K562 (cell line): Measurements from ENCODE around the gene RELL1. TPM values are rescaled to one million over a fixed set of nuclear protein-coding genes. Genes with fewer than 3 reads are reported as not detected.

Experiments used
- ATAC-seq: fragments of 200-7000 bp; cut with Tn5 transposase; 3 replicates; pipeline ENCODE4 v1.9.1; 2020; ENCODE audit warnings: moderate library complexity
- BruUV-seq: library from RNA; stranded (reverse); fragments of 400-500 nt; replicated peaks from 2 replicates; lab custom pipeline; 2021; lab: Mats Ljungman, UMichigan
- CTCF ChIA-PET: fragments of 300-600 bp; formaldehyde crosslinking; extraction: SDS; loops from one replicate; lab custom pipeline; 2021; ENCODE audit warnings: low intra/inter-chr PET ratio; lab: Yijun Ruan, JAX
- POLR2A ChIA-PET: fragments of 300-600, 350-650 bp; sonication (Branson Sonifier 250); formaldehyde crosslinking; extraction: SDS; loops from one replicate; lab custom pipeline; 2021; ENCODE audit warnings: antibody characterized with exemption, inconsistent platforms; lab: Yijun Ruan, JAX
- DNase-seq, 4 experiments: peaks; one replicate each; pipeline versions ENCODE4 v3.0.0 to v3.0.0-alpha.2; 2011 to 2018; ENCODE audit warnings: low spot score in 3 of 4, mixed read lengths in 3 of 4; ENCODE audit errors: extremely low read depth in 1 of 4
- FAIRE-seq: peaks from 2 replicates; lab custom pipeline; 2011; peaks lifted over from hg19 to GRCh38; lab: Jason Lieb, UNC
- H2AFZ ChIP-seq: 2 replicates; pipeline ENCODE4 v1.6.0; 2011; ENCODE audit warnings: low read depth, low read length, control low read depth, inconsistent platforms
- H3K27ac ChIP-seq: fragments of 200-600 bp; 3 replicates; pipeline ENCODE4 v1.8.0; 2011; ENCODE audit warnings: low read depth, mild to moderate bottlenecking, control low read depth, inconsistent platforms, low read length, moderate library complexity, mixed read lengths; ENCODE audit errors: extremely low read depth
- H3K27me3 ChIP-seq, 2 experiments: fragments of 300-600 bp in 1 of 2; 2 replicates in 1 of 2; 3 replicates in 1 of 2; pipeline versions ENCODE4 v1.6.0 to v1.8.0; 2011; ENCODE audit warnings: inconsistent platforms in 2 of 2, low read length in 2 of 2, mild to moderate bottlenecking in 1 of 2, mixed read lengths in 1 of 2, moderate library complexity in 1 of 2; ENCODE audit not compliant: control insufficient read depth in 2 of 2, insufficient read depth in 2 of 2
- H3K36me3 ChIP-seq: fragments of 300-600 bp; 3 replicates; pipeline ENCODE4 v1.8.0; 2011; ENCODE audit warnings: mild to moderate bottlenecking, low read length, inconsistent platforms; ENCODE audit not compliant: control insufficient read depth, insufficient read depth
- H3K4me1 ChIP-seq, 2 experiments: fragments of 200-600 bp in 1 of 2; replicated peaks in 1 of 2; 2 replicates in 1 of 2; 3 replicates in 1 of 2; pipeline versions ENCODE4 v1.5.1 to v1.8.0; 2011; ENCODE audit warnings: inconsistent platforms in 2 of 2, low read length in 2 of 2, mild to moderate bottlenecking in 1 of 2, mixed read lengths in 1 of 2, moderate library complexity in 1 of 2; ENCODE audit not compliant: control insufficient read depth in 2 of 2, insufficient read depth in 2 of 2
- H3K4me2 ChIP-seq: 2 replicates; pipeline ENCODE4 v1.6.1; 2011; ENCODE audit warnings: low read length, control low read depth, inconsistent platforms, mixed read lengths; ENCODE audit not compliant: insufficient read depth
- H3K4me3 ChIP-seq: fragments of 200-600 bp; sonication (generic), shearing (Covaris generic); 2 replicates; pipeline ENCODE4 v1.5.1; 2016; ENCODE audit warnings: control low read depth, inconsistent platforms
- H3K79me2 ChIP-seq: fragments of 200-600 bp; 3 replicates; pipeline ENCODE4 v1.8.0; 2011; ENCODE audit warnings: low read length, inconsistent platforms; ENCODE audit not compliant: control insufficient read depth, insufficient read depth
- H3K9ac ChIP-seq, 2 experiments: 2 replicates each; pipeline versions ENCODE4 v1.6.0 to v1.6.1; 2011; ENCODE audit warnings: low read depth in 2 of 2, low read length in 2 of 2, control low read depth in 1 of 2, inconsistent platforms in 1 of 2, mild to moderate bottlenecking in 1 of 2, mixed read lengths in 1 of 2; ENCODE audit not compliant: insufficient read depth in 1 of 2
- H3K9me1 ChIP-seq: one replicate; pipeline ENCODE4 v1.6.0; 2011; ENCODE audit warnings: inconsistent platforms, mild to moderate bottlenecking, low read length, moderate library complexity; ENCODE audit not compliant: control insufficient read depth, insufficient read depth
- H3K9me3 ChIP-seq: replicated peaks from 2 replicates; pipeline ENCODE4 v1.5.1; 2011; ENCODE audit warnings: low read depth, low read length, inconsistent platforms; ENCODE audit not compliant: control insufficient read depth, insufficient read depth
- H4K20me1 ChIP-seq: replicated peaks from 2 replicates; pipeline ENCODE4 v1.6.1; 2011; ENCODE audit warnings: low read length, inconsistent platforms, mixed read lengths; ENCODE audit not compliant: control insufficient read depth, insufficient read depth
- CC2D1A ChIP-seq: fragments of 450-650 bp; IDR thresholded peaks from 2 replicates; pipeline ENCODE4 v1.6.1; 2017; ENCODE audit warnings: mild to moderate bottlenecking
- E2F3 ChIP-seq: fragments of 250-450 bp; sonication (Bioruptor Pico); IDR thresholded peaks from 2 replicates; pipeline ENCODE4 v1.4.0; 2020; ENCODE audit warnings: mild to moderate bottlenecking
- HDGF ChIP-seq: fragments of 450-650 bp; IDR thresholded peaks from 2 replicates; pipeline ENCODE4 v1.6.1; 2016
- HOMEZ ChIP-seq: fragments of 250-450 bp; sonication (Bioruptor Pico); IDR thresholded peaks from 2 replicates; pipeline ENCODE4 v1.4.0; 2020; ENCODE audit warnings: mild to moderate bottlenecking, moderate library complexity
- MAZ ChIP-seq, 2 experiments: fragments of 450-650 bp in 1 of 2; sonication (generic) in 1 of 2; formaldehyde crosslinking; IDR thresholded peaks in 1 of 2; conservative IDR thresholded peaks in 1 of 2; 2 replicates each; pipeline versions ENCODE4 v1.4.0 to v1.5.0; 2020; ENCODE audit warnings: mild to moderate bottlenecking in 1 of 2, missing genetic modification reagents in 1 of 2
- TEAD2 ChIP-seq: fragments of 450-650 bp; IDR thresholded peaks from 2 replicates; pipeline ENCODE4 v1.6.1; 2016; ENCODE audit warnings: missing genetic modification characterization, control low read depth, missing compliant biosample characterization
- ZFP30 ChIP-seq: fragments of 250-450 bp; sonication (Bioruptor Pico); IDR thresholded peaks from 2 replicates; pipeline ENCODE4 v1.8.0; 2022; ENCODE audit warnings: moderate library complexity, mild to moderate bottlenecking, inconsistent platforms, borderline replicate concordance
- WGBS: fragments of 100-300 bp; shearing (Covaris generic); methylation state at CpG from one replicate; pipeline ENCODE4 v1.1.6; 2016; ENCODE audit warnings: low coverage, mixed read lengths; ENCODE audit not compliant: insufficient coverage; ENCODE audit errors: missing lambda C conversion rate; 5-methylcytosine and 5-hydroxymethylcytosine counted together
- in situ Hi-C: fragments of 300-500 bp; cut with MboI; formaldehyde crosslinking; loops from 4 replicates; pipeline ENCODE4 v1.15.0; 2018; ENCODE audit warnings: inconsistent platforms, mixed read lengths
- intact Hi-C: fragments of 100-400 bp; cut with micrococcal nuclease; formaldehyde crosslinking; loops from 2 replicates; pipeline ENCODE4 v1.14.2; 2022
- polyA plus RNA-seq, 8 experiments: library from polyadenylated mRNA; depleted of rRNA in 4 of 8; stranded (reverse) in 5 of 8; unstranded in 3 of 8; fragments of >200 nt; fragmentation: Nextera tagmentation in 2 of 8; fragmentation: Illumina TruSeq in 1 of 8; extraction: Ambion mirVana in 2 of 8; extraction: Trizol in 1 of 8; gene quantifications; 2 replicates each; pipeline versions ENCODE4 v1.2.1 to v1.2.3, GENCODE V29; 2011 to 2014; ENCODE audit warnings: inconsistent platforms in 1 of 8, missing spikeins in 1 of 8
- total RNA-seq, 7 experiments: library from RNA; depleted of rRNA in 6 of 7; stranded (reverse); fragments of >200 nt in 6 of 7; fragmentation: Illumina TruSeq in 2 of 7; extraction: Trizol in 2 of 7; gene quantifications; 2 replicates each; pipeline versions ENCODE4 v1.2.1 to v1.2.3, GENCODE V29; 2011 to 2021; ENCODE audit warnings: low replicate concordance in 1 of 7

Gene RELL1
- total and polyA plus RNA-seq, 9 of the 15 experiments (the other 6 are each of a cell fraction or from before 2014, with no cell fraction given): 0.06 to 3.5 (median 1.7) TPM; not detected in 1

GRCh38 chr4:37602454-37603069, 83.6 kb downstream of the RELL1 start:
- Histone ChIP-seq H3K36me3 (no peaks in the 10 kb centered on the region), H3K79me2 (no peaks in the 10 kb centered on the region), H2AFZ (no peak overlapping the region), H3K27me3 (no peaks in the 10 kb centered on the region; a peak in 2 of 5 replicates), H3K9ac (no peak overlapping the region), H3K9me3 (no peaks in the 10 kb centered on the region), H3K4me1 (0 out of 5 replicates have a peak, but pooled peaks cover 0 to 3% of the 10 kb centered on the region in 2 experiments), H3K9me1 (no peaks in the 10 kb centered on the region), H3K27ac (no peak overlapping the region), H4K20me1 (no peaks in the 10 kb centered on the region), H3K4me3 (no peak overlapping the region), H3K4me2 (no peak overlapping the region)
- intact Hi-C loops: loop anchor here (1.0 to 10.0 kb wide), 3 partner anchors 82 to 433 kb away; partner anchors contain the start of gene RELL1
- ChIA-PET POLR2A (interaction anchor here (1.2 kb wide), 1 partner anchor 49 kb away, joined by 3 read pairs; no protein-coding TSS in a partner anchor), CTCF (interaction anchor here (1.8 to 2.6 kb wide), 2 partner anchors 199 to 433 kb away, joined by 5 to 16 read pairs; no protein-coding TSS in a partner anchor)
- ATAC-seq (no peak), DNase-seq (no peak), FAIRE-seq (no peak)
- in situ Hi-C loops: loop anchor here (5.0 kb wide), 1 partner anchor 185 kb away; no protein-coding TSS in a partner anchor
- TF ChIP-seq HDGF: no peak
- WGBS: 13% methylated on average over 18 of the region's 18 CpGs
- BruUV-seq: no TSS peak

GRCh38 chr4:37601531-37601930, 84.6 kb downstream of the RELL1 start:
- Histone ChIP-seq H3K79me2 (no peaks in the 10 kb centered on the region), H3K36me3 (no peaks in the 10 kb centered on the region), H3K9me3 (no peaks in the 10 kb centered on the region), H2AFZ (no peak overlapping the region), H3K4me2 (no peak overlapping the region), H3K27me3 (no peaks in the 10 kb centered on the region; a peak in 2 of 5 replicates), H3K9me1 (no peaks in the 10 kb centered on the region), H3K4me3 (no peak overlapping the region), H3K4me1 (0 out of 5 replicates have a peak, but pooled peaks cover 0 to 3% of the 10 kb centered on the region in 2 experiments), H3K27ac (no peak overlapping the region), H3K9ac (no peak overlapping the region), H4K20me1 (no peaks in the 10 kb centered on the region)
- no peak for TF ChIP-seq ZFP30
- TF ChIP-seq CC2D1A: no peak
- TF ChIP-seq HOMEZ (CRISPR knock-in tag): no peak
- TF ChIP-seq TEAD2 (tag): no peak
- no peak for TF ChIP-seq E2F3 (CRISPR knock-in tag)
- no peak for TF ChIP-seq MAZ (CRISPR knock-in tag; conservative IDR thresholded peaks at IDR 0.05 in 1 of 2, IDR thresholded peaks at IDR 0.05 in 1 of 2)
- whole genome bisulfite sequencing: 13% methylated on average over 5 of the region's 5 CpGs
- DNase-seq: no peak
- no peak for FAIRE-seq
- ChIA-PET POLR2A (no interaction called here), CTCF (no interaction called here)
- in situ Hi-C loops (loop anchor here (5.0 kb wide), 1 partner anchor 186 kb away; no protein-coding TSS in a partner anchor), intact Hi-C loops (loop anchor here (10.0 kb wide), 1 partner anchor 83 kb away; the partner anchor contains the start of gene RELL1)
- BruUV-seq: no TSS peak
- no peak for ATAC-seq
